SK-N-SH (cell line): ENCODE data around the gene XRCC5.

Source experiments
- EZH2phosphoT487 ChIP-seq: fragments of 200-600 bp; sonication (generic); IDR thresholded peaks from 2 replicates; pipeline ENCODE4 v1.6.1; 2017; ENCODE audit warnings: low read depth, mixed run types, mild to moderate bottlenecking, antibody characterized with exemption, moderate library complexity, borderline replicate concordance
- GABPA ChIP-seq: IDR thresholded peaks from 2 replicates; pipeline ENCODE4 v1.4.0; 2012; ENCODE audit warnings: low read depth, mild to moderate bottlenecking
- IRF3 ChIP-seq: fragments of 150-350 bp; IDR thresholded peaks from 2 replicates; pipeline ENCODE4 v1.6.1; 2016; ENCODE audit warnings: mild to moderate bottlenecking, low read depth, low read length
- MXI1 ChIP-seq: IDR thresholded peaks from 2 replicates; pipeline ENCODE4 v1.6.1; 2012; ENCODE audit warnings: mild to moderate bottlenecking, low read depth, low read length, improper control_type of control experiment
- RAD21 ChIP-seq: IDR thresholded peaks from 2 replicates; pipeline ENCODE4 v1.6.1; 2012; ENCODE audit warnings: mild to moderate bottlenecking, low read length
- RCOR1 ChIP-seq: fragments of 150-350 bp; IDR thresholded peaks from 2 replicates; pipeline ENCODE4 v1.6.1; 2017; ENCODE audit warnings: antibody characterized with exemption, low read length
- SIN3A ChIP-seq: IDR thresholded peaks from 2 replicates; pipeline ENCODE4 v1.6.1; 2012; ENCODE audit warnings: low read depth, mild to moderate bottlenecking, low read length, moderate library complexity, borderline replicate concordance
- TEAD4 ChIP-seq: IDR thresholded peaks from 2 replicates; pipeline ENCODE4 v1.4.0; 2012; ENCODE audit warnings: mild to moderate bottlenecking, borderline replicate concordance; ENCODE audit not compliant: insufficient read depth
- YY1 ChIP-seq: IDR thresholded peaks from 2 replicates; pipeline ENCODE4 v1.4.0; 2012; ENCODE audit warnings: low read depth, mild to moderate bottlenecking
- TF ChIP-seq, protein P1 (sequence below): fragments of 200-600 bp; sonication (generic); IDR thresholded peaks from 2 replicates; pipeline ENCODE4 v1.6.1; 2017; ENCODE audit warnings: antibody characterized with exemption, mild to moderate bottlenecking, moderate library complexity
- TF ChIP-seq, protein P2 (sequence below): IDR thresholded peaks from 2 replicates; pipeline ENCODE4 v1.6.1; 2012; ENCODE audit warnings: mild to moderate bottlenecking, low read depth, low read length, moderate library complexity

GRCh38 chr2:216202626-216203250, 93.6 kb downstream of the XRCC5 start:
- TF ChIP-seq, protein P1, sequence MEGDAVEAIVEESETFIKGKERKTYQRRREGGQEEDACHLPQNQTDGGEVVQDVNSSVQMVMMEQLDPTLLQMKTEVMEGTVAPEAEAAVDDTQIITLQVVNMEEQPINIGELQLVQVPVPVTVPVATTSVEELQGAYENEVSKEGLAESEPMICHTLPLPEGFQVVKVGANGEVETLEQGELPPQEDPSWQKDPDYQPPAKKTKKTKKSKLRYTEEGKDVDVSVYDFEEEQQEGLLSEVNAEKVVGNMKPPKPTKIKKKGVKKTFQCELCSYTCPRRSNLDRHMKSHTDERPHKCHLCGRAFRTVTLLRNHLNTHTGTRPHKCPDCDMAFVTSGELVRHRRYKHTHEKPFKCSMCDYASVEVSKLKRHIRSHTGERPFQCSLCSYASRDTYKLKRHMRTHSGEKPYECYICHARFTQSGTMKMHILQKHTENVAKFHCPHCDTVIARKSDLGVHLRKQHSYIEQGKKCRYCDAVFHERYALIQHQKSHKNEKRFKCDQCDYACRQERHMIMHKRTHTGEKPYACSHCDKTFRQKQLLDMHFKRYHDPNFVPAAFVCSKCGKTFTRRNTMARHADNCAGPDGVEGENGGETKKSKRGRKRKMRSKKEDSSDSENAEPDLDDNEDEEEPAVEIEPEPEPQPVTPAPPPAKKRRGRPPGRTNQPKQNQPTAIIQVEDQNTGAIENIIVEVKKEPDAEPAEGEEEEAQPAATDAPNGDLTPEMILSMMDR = no peak
- TF ChIP-seq, protein P2, sequence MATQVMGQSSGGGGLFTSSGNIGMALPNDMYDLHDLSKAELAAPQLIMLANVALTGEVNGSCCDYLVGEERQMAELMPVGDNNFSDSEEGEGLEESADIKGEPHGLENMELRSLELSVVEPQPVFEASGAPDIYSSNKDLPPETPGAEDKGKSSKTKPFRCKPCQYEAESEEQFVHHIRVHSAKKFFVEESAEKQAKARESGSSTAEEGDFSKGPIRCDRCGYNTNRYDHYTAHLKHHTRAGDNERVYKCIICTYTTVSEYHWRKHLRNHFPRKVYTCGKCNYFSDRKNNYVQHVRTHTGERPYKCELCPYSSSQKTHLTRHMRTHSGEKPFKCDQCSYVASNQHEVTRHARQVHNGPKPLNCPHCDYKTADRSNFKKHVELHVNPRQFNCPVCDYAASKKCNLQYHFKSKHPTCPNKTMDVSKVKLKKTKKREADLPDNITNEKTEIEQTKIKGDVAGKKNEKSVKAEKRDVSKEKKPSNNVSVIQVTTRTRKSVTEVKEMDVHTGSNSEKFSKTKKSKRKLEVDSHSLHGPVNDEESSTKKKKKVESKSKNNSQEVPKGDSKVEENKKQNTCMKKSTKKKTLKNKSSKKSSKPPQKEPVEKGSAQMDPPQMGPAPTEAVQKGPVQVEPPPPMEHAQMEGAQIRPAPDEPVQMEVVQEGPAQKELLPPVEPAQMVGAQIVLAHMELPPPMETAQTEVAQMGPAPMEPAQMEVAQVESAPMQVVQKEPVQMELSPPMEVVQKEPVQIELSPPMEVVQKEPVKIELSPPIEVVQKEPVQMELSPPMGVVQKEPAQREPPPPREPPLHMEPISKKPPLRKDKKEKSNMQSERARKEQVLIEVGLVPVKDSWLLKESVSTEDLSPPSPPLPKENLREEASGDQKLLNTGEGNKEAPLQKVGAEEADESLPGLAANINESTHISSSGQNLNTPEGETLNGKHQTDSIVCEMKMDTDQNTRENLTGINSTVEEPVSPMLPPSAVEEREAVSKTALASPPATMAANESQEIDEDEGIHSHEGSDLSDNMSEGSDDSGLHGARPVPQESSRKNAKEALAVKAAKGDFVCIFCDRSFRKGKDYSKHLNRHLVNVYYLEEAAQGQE = no peak
- no peak for TF ChIP-seq IRF3
- no peak for TF ChIP-seq SIN3A
- no peak for TF ChIP-seq MXI1
- no peak for TF ChIP-seq TEAD4
- TF ChIP-seq GABPA = no peak
- TF ChIP-seq YY1 = no peak
- TF ChIP-seq RAD21 = no peak
- TF ChIP-seq EZH2phosphoT487 = no peak
- TF ChIP-seq RCOR1 = no peak
